ENCODE results near the gene BRINP3. TPM values are rescaled to one million over a fixed set of nuclear protein-coding genes. Genes with fewer than 3 reads are reported as not detected.

The BRINP3 gene
- total RNA-seq, 1 donor from 2014 or later: 0.25 TPM

DNA sequence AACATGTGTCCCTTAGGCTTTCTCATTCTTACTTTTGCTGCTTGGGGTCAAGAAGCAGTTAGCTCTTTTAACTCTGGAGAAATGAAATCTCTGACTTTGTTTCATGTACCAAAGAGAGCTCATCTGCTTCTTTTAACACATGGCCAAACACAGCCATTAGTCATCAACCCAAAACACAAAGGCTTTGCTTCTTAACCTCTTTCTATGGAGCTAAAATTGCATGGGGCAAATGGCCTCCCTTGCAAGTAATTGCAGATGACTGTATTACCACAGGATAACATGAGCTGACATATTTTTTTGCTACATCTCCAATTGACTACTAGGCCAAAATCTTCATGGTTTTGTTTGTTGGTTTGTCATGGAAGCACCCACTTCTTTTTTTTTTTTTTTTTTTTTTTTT lies 300.9 kb downstream of the BRINP3 start:
- H3K9me3 Mint-ChIP-seq: no peaks in the 10 kb centered on the region
- no peak for TF ChIP-seq CTCF (IDR thresholded peaks at IDR 0.05; ENCODE audit: unreplicated experiment)
- H3K27ac Mint-ChIP-seq: no peak overlapping the region
- no peaks in the 10 kb centered on the region for H3K4me1 Mint-ChIP-seq
- H3K36me3 Mint-ChIP-seq: no peaks in the 10 kb centered on the region
- DNase-seq (ENCODE audit: low spot score in 2 of 2, unreplicated experiment in 2 of 2): no peak
- H3K27me3 Mint-ChIP-seq (ENCODE audit: low read depth): no peaks in the 10 kb centered on the region
- H3K4me3 Mint-ChIP-seq: no peak overlapping the region

DNA sequence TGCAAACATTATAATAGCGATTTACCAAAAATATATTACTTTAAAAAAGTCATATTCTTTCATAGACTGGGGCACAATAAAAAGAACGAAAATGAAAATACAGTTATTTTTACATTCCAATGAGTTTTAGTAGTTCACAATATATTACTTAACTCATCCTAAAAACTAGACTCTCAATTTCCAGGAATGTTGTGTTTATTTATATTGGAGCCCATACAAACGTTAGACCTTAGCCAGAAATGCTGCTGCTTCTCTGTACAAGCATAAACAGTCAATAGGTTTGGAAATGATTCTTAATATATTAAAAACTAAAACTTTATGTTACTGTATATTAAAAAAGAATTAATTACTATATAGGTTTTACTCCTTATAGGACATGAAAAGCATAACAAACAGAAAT lies 302.3 kb downstream of the BRINP3 start:
- no peak for TF ChIP-seq CTCF (IDR thresholded peaks at IDR 0.05; ENCODE audit: unreplicated experiment)
- Mint-ChIP-seq H3K4me1 (no peaks in the 10 kb centered on the region), H3K4me3 (no peak overlapping the region), H3K27ac (no peak overlapping the region), H3K36me3 (no peaks in the 10 kb centered on the region), H3K9me3 (no peaks in the 10 kb centered on the region), H3K27me3 (ENCODE audit: low read depth) (no peaks in the 10 kb centered on the region)
- no peak for DNase-seq (ENCODE audit: low spot score in 2 of 2, unreplicated experiment in 2 of 2)

GRCh38 chr1:190172651-190173430 lies 304.8 kb downstream of the BRINP3 start:
- Mint-ChIP-seq H3K4me3 (no peak overlapping the region), H3K9me3 (no peaks in the 10 kb centered on the region), H3K4me1 (peaks cover 8% of the 10 kb centered on the region), H3K27ac (no peak overlapping the region), H3K36me3 (no peaks in the 10 kb centered on the region), H3K27me3 (ENCODE audit: low read depth) (no peaks in the 10 kb centered on the region)
- TF ChIP-seq CTCF (IDR thresholded peaks at IDR 0.05; ENCODE audit: unreplicated experiment): no peak
- DNase-seq (ENCODE audit: low spot score in 2 of 2, unreplicated experiment in 2 of 2): no peak

- Mint-ChIP-seq H3K9me3 (no peaks in the 10 kb centered on the region), H3K4me1 (peaks cover 8% of the 10 kb centered on the region), H3K27ac (no peak overlapping the region), H3K4me3 (no peak overlapping the region), H3K36me3 (no peaks in the 10 kb centered on the region), H3K27me3 (ENCODE audit: low read depth) (no peaks in the 10 kb centered on the region)
- TF ChIP-seq CTCF (IDR thresholded peaks at IDR 0.05; ENCODE audit: unreplicated experiment): no peak
- DNase-seq (ENCODE audit: low spot score in 2 of 2, unreplicated experiment in 2 of 2): no peak
Observed at GRCh38 chr1:190170321-190170720, 307.3 kb downstream of the BRINP3 start.

DNA sequence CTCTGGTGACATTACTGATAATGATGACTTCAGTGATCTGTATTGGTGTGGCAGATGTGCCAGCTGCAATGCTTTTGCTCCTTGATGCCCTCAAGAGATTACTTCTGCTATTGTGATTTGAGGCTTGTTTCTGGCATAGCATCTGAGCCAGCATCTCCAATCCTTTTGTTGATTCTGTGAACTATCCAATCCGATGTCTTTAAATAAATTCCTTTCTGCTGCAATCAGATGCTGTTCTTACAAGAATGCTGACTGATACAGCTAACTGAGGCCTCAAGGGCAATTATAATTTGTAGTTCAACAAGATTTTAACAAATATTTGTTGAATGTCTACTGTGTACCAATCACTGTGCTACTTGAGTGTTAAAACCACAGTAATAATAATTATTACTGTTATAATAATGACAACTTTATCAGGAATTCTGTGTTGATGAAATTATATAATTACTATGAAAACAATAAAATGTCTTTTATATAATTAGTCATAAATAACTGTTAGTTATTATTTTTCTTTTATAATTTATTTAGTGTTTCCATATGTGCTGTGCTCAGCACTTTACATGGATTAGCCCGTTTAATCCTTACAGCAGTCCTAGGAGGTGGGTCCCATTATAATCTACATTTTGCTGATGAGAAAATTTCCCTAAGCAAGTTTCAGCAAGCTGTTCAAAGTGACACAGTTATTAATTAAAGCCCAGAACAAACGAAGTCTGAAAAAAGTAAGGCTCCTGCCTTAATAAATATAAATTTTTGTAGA lies 308.2 kb downstream of the BRINP3 start:
- H3K27ac Mint-ChIP-seq: no peak overlapping the region
- peaks cover 8% of the 10 kb centered on the region for H3K4me1 Mint-ChIP-seq
- no peak for DNase-seq (ENCODE audit: low spot score in 2 of 2, unreplicated experiment in 2 of 2)
- no peak overlapping the region for H3K4me3 Mint-ChIP-seq
- H3K9me3 Mint-ChIP-seq: no peaks in the 10 kb centered on the region
- no peaks in the 10 kb centered on the region for H3K27me3 Mint-ChIP-seq (ENCODE audit: low read depth)
- H3K36me3 Mint-ChIP-seq: no peaks in the 10 kb centered on the region
- TF ChIP-seq CTCF (IDR thresholded peaks at IDR 0.05; ENCODE audit: unreplicated experiment): no peak

Data from mesothelial cell of epicardium (in vitro differentiated cells).